Kidney (tissue), 14 donors: ENCODE measurements around the gene FAR1. TPM values are rescaled to one million over a fixed set of nuclear protein-coding genes. Genes with fewer than 3 reads are reported as not detected.

Source experiments
- DNase-seq, 5 donors: peaks; one replicate each; pipeline ENCODE4 v3.0.0-alpha.2; 2013 to 2020
- FAIRE-seq: peaks from 2 replicates; lab custom pipeline; 2012; peaks lifted over from hg19 to GRCh38; lab: Jason Lieb, UNC
- H3K27ac ChIP-seq, 2 donors: one replicate each; pipeline ENCODE4 v1.7.0; 2013; ENCODE audit warnings: low read depth in 2 of 2, low read length in 2 of 2, inconsistent platforms in 1 of 2
- H3K27me3 ChIP-seq: one replicate; pipeline ENCODE4 v1.7.1; 2013; ENCODE audit warnings: low read length, inconsistent platforms; ENCODE audit not compliant: control insufficient read depth, insufficient read depth
- H3K36me3 ChIP-seq, 3 donors: one replicate each; pipeline versions ENCODE4 v1.7.0 to v1.7.1; 2013; ENCODE audit warnings: low read length in 3 of 3, control low read depth in 1 of 3, inconsistent platforms in 1 of 3; ENCODE audit not compliant: insufficient read depth in 3 of 3, control insufficient read depth in 2 of 3
- H3K4me1 ChIP-seq, 3 donors: one replicate each; pipeline versions ENCODE4 v1.7.0 to v1.7.1; 2013; ENCODE audit warnings: low read length in 3 of 3, inconsistent platforms in 1 of 3, low read depth in 1 of 3; ENCODE audit not compliant: control insufficient read depth in 2 of 3, insufficient read depth in 2 of 3
- H3K4me3 ChIP-seq, 3 donors: one replicate each; pipeline versions ENCODE4 v1.7.0 to v1.8.1; 2013; ENCODE audit warnings: low read length in 3 of 3, control low read depth in 1 of 3, inconsistent platforms in 1 of 3
- H3K9ac ChIP-seq, 3 donors: one replicate each; pipeline versions ENCODE4 v1.7.0 to v1.7.1; 2013; ENCODE audit warnings: low read length in 3 of 3, control low read depth in 1 of 3, inconsistent platforms in 1 of 3
- H3K9me3 ChIP-seq, 3 donors: one replicate each; pipeline versions ENCODE4 v1.7.0 to v1.7.1; 2013; ENCODE audit warnings: low read length in 3 of 3, control low read depth in 1 of 3, inconsistent platforms in 1 of 3; ENCODE audit not compliant: control insufficient read depth in 2 of 3, insufficient read depth in 1 of 3
- CTCF ChIP-seq: IDR thresholded peaks from 3 replicates; pipeline ENCODE4 v1.5.1; 2012; ENCODE audit warnings: mild to moderate bottlenecking, moderate library complexity, borderline replicate concordance; ENCODE audit not compliant: insufficient read depth; ENCODE audit errors: extremely low read depth
- intact Hi-C: fragments of 100-400 bp; cut with DNase I; formaldehyde crosslinking; loops from one replicate; pipeline ENCODE4 v1.11.1; 2022
- polyA plus RNA-seq: library from polyadenylated mRNA; stranded (reverse); fragments of 350-450 nt; fragmentation: Illumina TruSeq; extraction: RNeasy Lipid Tissue Mini Kit (QIAGEN cat#74804); gene quantifications from one replicate; pipeline ENCODE4 v1.2.3, GENCODE V29; 2014; ENCODE audit warnings: low read depth, low replicate concordance; ENCODE audit not compliant: insufficient read depth
- total RNA-seq: library from RNA; stranded (reverse); fragmentation: NEBNext Ultra II Directional; extraction: Animal tissue kit (Norgen Biotek cat#: 25700); gene quantifications from one replicate; pipeline ENCODE4 v1.2.1, GENCODE V29; 2021
- donor health status: control.
- donor health status: control.
- donor health status: control.
- donor health status: control.
- donor health status: control.
- donor health status: DM: yes; HTN: yes; CAD: no.
- donor health status: Normal renal cell carcinoma (clear cell type).

Gene FAR1
- total and polyA plus RNA-seq, 2 donors from 2014 or later, result 12.6 to 53.7 TPM

- FAIRE-seq (no peak), DNase-seq (no peak)
- no peak for TF ChIP-seq CTCF
- Histone ChIP-seq H3K4me1 (no peaks in the 10 kb centered on the region), H3K9me3 (no peaks in the 10 kb centered on the region), H3K27ac (no peak overlapping the region), H3K9ac (no peak overlapping the region), H3K27me3 (no peaks in the 10 kb centered on the region), H3K36me3 (no peaks in the 10 kb centered on the region), H3K4me3 (no peak overlapping the region)
- intact Hi-C loops, result no loop called here
Observed at GRCh38 chr11:13769188-13769587, 100.7 kb downstream of the FAR1 start.

- intact Hi-C loops, result no loop called here
- Histone ChIP-seq H3K4me3 (no peak overlapping the region), H3K27me3 (no peaks in the 10 kb centered on the region), H3K27ac (no peak overlapping the region), H3K36me3 (no peaks in the 10 kb centered on the region), H3K9me3 (no peaks in the 10 kb centered on the region), H3K9ac (no peak overlapping the region), H3K4me1 (no peaks in the 10 kb centered on the region)
- DNase-seq (no peak), FAIRE-seq (no peak)
- TF ChIP-seq CTCF, result no peak
Observed at GRCh38 chr11:13771151-13771550, 102.7 kb downstream of the FAR1 start.

GRCh38 chr11:13772223-13773046 is 104.0 kb downstream of the FAR1 start:
- Histone ChIP-seq H3K9ac (no peak overlapping the region), H3K36me3 (no peaks in the 10 kb centered on the region), H3K27ac (no peak overlapping the region), H3K4me1 (no peaks in the 10 kb centered on the region), H3K4me3 (no peak overlapping the region), H3K9me3 (no peaks in the 10 kb centered on the region), H3K27me3 (no peaks in the 10 kb centered on the region)
- peak; percentile 72 for FAIRE-seq
- peak in 2 of 5 donors; percentile 85 to 92 for DNase-seq
- peak; percentile 61 for TF ChIP-seq CTCF
- intact Hi-C loops, result no loop called here
